ENCODE data around the gene TSEN2.

- TF ChIP-seq, protein P1, sequence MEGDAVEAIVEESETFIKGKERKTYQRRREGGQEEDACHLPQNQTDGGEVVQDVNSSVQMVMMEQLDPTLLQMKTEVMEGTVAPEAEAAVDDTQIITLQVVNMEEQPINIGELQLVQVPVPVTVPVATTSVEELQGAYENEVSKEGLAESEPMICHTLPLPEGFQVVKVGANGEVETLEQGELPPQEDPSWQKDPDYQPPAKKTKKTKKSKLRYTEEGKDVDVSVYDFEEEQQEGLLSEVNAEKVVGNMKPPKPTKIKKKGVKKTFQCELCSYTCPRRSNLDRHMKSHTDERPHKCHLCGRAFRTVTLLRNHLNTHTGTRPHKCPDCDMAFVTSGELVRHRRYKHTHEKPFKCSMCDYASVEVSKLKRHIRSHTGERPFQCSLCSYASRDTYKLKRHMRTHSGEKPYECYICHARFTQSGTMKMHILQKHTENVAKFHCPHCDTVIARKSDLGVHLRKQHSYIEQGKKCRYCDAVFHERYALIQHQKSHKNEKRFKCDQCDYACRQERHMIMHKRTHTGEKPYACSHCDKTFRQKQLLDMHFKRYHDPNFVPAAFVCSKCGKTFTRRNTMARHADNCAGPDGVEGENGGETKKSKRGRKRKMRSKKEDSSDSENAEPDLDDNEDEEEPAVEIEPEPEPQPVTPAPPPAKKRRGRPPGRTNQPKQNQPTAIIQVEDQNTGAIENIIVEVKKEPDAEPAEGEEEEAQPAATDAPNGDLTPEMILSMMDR (optimal IDR thresholded peaks at IDR 0.05 in 1 of 3, IDR thresholded peaks at IDR 0.05 in 1 of 3, conservative IDR thresholded peaks at IDR 0.05 in 1 of 3; ENCODE audit: extremely low read depth in 1 of 3, insufficient read depth in 2 of 3, low read length in 3 of 3), result no peak
- no peak for TF ChIP-seq EZH2 (IDR thresholded peaks at IDR 0.05; ENCODE audit: low read length)
Measured at GRCh38 chr3:12559520-12559919, 75.2 kb downstream of the TSEN2 start.

Data from keratinocyte (primary cell).